DOHH2 (cell line): ENCODE results near the gene TICAM2.

Experiments
- H3F3A ChIP-seq: fragments of 200-600 bp; sonication (generic), shearing (Covaris generic); 2 replicates; pipeline ENCODE4 v1.6.0; 2016; ENCODE audit warnings: antibody characterized with exemption, mild to moderate bottlenecking; ENCODE audit not compliant: control insufficient read depth, insufficient read depth
- H3K27ac ChIP-seq: fragments of 200-600 bp; sonication (generic); 2 replicates; pipeline ENCODE4 v1.5.1; 2014; ENCODE audit warnings: low read depth, mild to moderate bottlenecking, low read length, moderate library complexity
- H3K27me3 ChIP-seq: fragments of 200-600 bp; sonication (generic); 2 replicates; pipeline ENCODE4 v1.6.1; 2014; ENCODE audit warnings: mild to moderate bottlenecking, low read length, mixed read lengths; ENCODE audit not compliant: control insufficient read depth
- H3K36me3 ChIP-seq: fragments of 200-600 bp; sonication (generic); 2 replicates; pipeline ENCODE4 v1.6.1; 2014; ENCODE audit warnings: mild to moderate bottlenecking, low read length, moderate library complexity, mixed read lengths; ENCODE audit not compliant: control insufficient read depth
- H3K4me1 ChIP-seq: fragments of 200-600 bp; sonication (generic); 2 replicates; pipeline ENCODE4 v1.6.1; 2014; ENCODE audit warnings: mild to moderate bottlenecking, low read length, mixed read lengths; ENCODE audit not compliant: control insufficient read depth
- H3K4me2 ChIP-seq: fragments of 200-600 bp; sonication (generic); 2 replicates; pipeline ENCODE4 v1.6.0; 2014; ENCODE audit warnings: mild to moderate bottlenecking, low read length, moderate library complexity
- H3K4me3 ChIP-seq: fragments of 200-600 bp; sonication (generic); 2 replicates; pipeline ENCODE4 v1.5.1; 2014; ENCODE audit warnings: mild to moderate bottlenecking, low read length, mixed read lengths
- H3K79me2 ChIP-seq: fragments of 200-600 bp; sonication (generic); 2 replicates; pipeline ENCODE4 v1.6.1; 2014; ENCODE audit warnings: mild to moderate bottlenecking, low read length, mixed read lengths; ENCODE audit not compliant: control insufficient read depth
- H3K9me2 ChIP-seq: fragments of 200-600 bp; sonication (generic); replicated peaks from 2 replicates; pipeline ENCODE4 v1.6.1; 2014; ENCODE audit warnings: mild to moderate bottlenecking, low read length, mixed read lengths; ENCODE audit not compliant: control insufficient read depth
- H3K9me3 ChIP-seq: fragments of 200-600 bp; sonication (generic); 2 replicates; pipeline ENCODE4 v1.6.1; 2014; ENCODE audit warnings: antibody characterized with exemption, low read length, mixed read lengths; ENCODE audit not compliant: control insufficient read depth, insufficient read depth
- H4K20me1 ChIP-seq: fragments of 200-600 bp; sonication (generic); 2 replicates; pipeline ENCODE4 v1.6.0; 2014; ENCODE audit warnings: low read depth, mild to moderate bottlenecking, antibody characterized with exemption, low read length, moderate library complexity; ENCODE audit not compliant: control insufficient read depth, insufficient read depth
- CTCF ChIP-seq: fragments of 200-600 bp; sonication (generic); IDR thresholded peaks from one replicate; pipeline ENCODE4 v1.5.1; 2014; ENCODE audit warnings: antibody characterized with exemption, mild to moderate bottlenecking, low read depth, low read length; ENCODE audit not compliant: poor library complexity, severe bottlenecking
- EZH2phosphoT487 ChIP-seq: fragments of 200-600 bp; sonication (generic); IDR thresholded peaks from 2 replicates; pipeline ENCODE4 v1.6.1; 2017; ENCODE audit warnings: borderline replicate concordance, mild to moderate bottlenecking, antibody characterized with exemption, low read length, moderate library complexity, mixed read lengths

The TICAM2 gene

GRCh38 chr5:115594128-115595047 lies 7.9 kb downstream of the TICAM2 start:
- Histone ChIP-seq H3K27me3 (no peaks in the 10 kb centered on the region), H3K4me3 (no peak overlapping the region), H3K9me2 (no peaks in the 10 kb centered on the region), H3K9me3 (no peaks in the 10 kb centered on the region), H3F3A (no peaks in the 10 kb centered on the region), H3K36me3 (no peaks in the 10 kb centered on the region), H3K4me1 (peaks cover 4% of the 10 kb centered on the region), H3K4me2 (no peak overlapping the region), H3K27ac (no peak overlapping the region), H3K79me2 (no peaks in the 10 kb centered on the region), H4K20me1 (no peaks in the 10 kb centered on the region)
- TF ChIP-seq CTCF (no peak), EZH2phosphoT487 (no peak)

- Histone ChIP-seq H3K27ac (no peak overlapping the region), H4K20me1 (no peaks in the 10 kb centered on the region), H3K9me2 (no peaks in the 10 kb centered on the region), H3K36me3 (no peaks in the 10 kb centered on the region), H3K79me2 (no peaks in the 10 kb centered on the region), H3K4me2 (no peak overlapping the region), H3K27me3 (no peaks in the 10 kb centered on the region), H3K4me3 (no peak overlapping the region), H3K9me3 (no peaks in the 10 kb centered on the region), H3F3A (no peaks in the 10 kb centered on the region), H3K4me1 (no peaks in the 10 kb centered on the region)
- TF ChIP-seq EZH2phosphoT487 (no peak), CTCF (no peak)
Observed at GRCh38 chr5:115589043-115589442, 13.2 kb downstream of the TICAM2 start.

GRCh38 chr5:115588640-115589039 lies 13.6 kb downstream of the TICAM2 start:
- no peak overlapping the region for H3K4me3 ChIP-seq
- TF ChIP-seq CTCF (no peak), EZH2phosphoT487 (no peak)
- no peak overlapping the region for H3K4me2 ChIP-seq
- H3K79me2 ChIP-seq = no peaks in the 10 kb centered on the region
- no peaks in the 10 kb centered on the region for H3K9me3 ChIP-seq
- H3K36me3 ChIP-seq = no peaks in the 10 kb centered on the region
- H3K27ac ChIP-seq = no peak overlapping the region
- H4K20me1 ChIP-seq = no peaks in the 10 kb centered on the region
- H3K4me1 ChIP-seq = no peaks in the 10 kb centered on the region
- no peaks in the 10 kb centered on the region for H3K9me2 ChIP-seq
- no peaks in the 10 kb centered on the region for H3F3A ChIP-seq
- no peaks in the 10 kb centered on the region for H3K27me3 ChIP-seq
